ENCODE data around the gene HLCS. TPM values are rescaled to one million over a fixed set of nuclear protein-coding genes. Genes with fewer than 3 reads are reported as not detected.

The HLCS gene
- polyA plus RNA-seq, 1 donor (not counting 4 experiments of a cell fraction or from before 2014, with no cell fraction given): 11.5 TPM

DNA sequence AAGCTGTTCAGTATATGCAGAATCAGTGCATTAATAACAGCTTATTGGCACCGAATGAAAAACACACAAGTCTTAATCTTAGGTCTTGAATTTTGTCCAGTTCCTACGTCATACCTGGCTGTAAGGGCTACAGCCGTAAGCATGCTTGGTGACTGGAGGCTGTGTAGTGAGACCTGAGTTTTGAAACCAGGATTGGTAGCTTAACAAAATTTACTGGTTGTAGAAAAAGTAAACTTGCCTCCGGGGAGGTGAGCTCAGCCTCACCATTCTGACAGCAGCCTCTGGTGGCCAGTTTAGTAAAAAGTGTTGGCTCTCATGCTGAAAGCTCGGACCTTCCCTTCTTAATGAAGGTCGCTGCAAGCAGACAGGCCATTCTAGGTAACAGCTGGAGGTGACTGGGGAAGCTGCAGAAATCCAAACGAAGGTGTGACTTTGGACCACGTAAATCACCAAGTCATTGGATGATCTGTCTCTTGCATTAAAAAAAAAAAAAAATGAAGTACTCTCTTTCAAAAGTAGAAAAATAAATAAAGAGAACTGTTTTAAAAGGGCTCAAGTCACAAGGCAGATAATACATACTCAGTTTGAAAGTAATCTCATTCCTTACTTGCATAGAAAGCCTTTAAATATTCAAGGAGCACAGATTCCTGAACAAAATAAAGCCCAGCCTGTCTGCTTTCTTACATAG, 48.9 kb downstream of the HLCS start:
- FAIRE-seq (peak; percentile 76), DNase-seq (ENCODE audit: low read depth, low spot score) (no peak)
- no peaks in the 10 kb centered on the region for H3K27me3 ChIP-seq (ENCODE audit: control insufficient read depth, extremely low read depth, insufficient read depth, low read length)
- no peak overlapping the region for H3K4me3 ChIP-seq (ENCODE audit: control insufficient read depth in 2 of 3, extremely low read depth in 1 of 3, insufficient read depth in 2 of 3, low read depth in 1 of 3, low read length in 3 of 3)
- TF ChIP-seq, protein P1, sequence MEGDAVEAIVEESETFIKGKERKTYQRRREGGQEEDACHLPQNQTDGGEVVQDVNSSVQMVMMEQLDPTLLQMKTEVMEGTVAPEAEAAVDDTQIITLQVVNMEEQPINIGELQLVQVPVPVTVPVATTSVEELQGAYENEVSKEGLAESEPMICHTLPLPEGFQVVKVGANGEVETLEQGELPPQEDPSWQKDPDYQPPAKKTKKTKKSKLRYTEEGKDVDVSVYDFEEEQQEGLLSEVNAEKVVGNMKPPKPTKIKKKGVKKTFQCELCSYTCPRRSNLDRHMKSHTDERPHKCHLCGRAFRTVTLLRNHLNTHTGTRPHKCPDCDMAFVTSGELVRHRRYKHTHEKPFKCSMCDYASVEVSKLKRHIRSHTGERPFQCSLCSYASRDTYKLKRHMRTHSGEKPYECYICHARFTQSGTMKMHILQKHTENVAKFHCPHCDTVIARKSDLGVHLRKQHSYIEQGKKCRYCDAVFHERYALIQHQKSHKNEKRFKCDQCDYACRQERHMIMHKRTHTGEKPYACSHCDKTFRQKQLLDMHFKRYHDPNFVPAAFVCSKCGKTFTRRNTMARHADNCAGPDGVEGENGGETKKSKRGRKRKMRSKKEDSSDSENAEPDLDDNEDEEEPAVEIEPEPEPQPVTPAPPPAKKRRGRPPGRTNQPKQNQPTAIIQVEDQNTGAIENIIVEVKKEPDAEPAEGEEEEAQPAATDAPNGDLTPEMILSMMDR (optimal IDR thresholded peaks at IDR 0.05 in 1 of 3, IDR thresholded peaks at IDR 0.05 in 1 of 3, conservative IDR thresholded peaks at IDR 0.05 in 1 of 3; ENCODE audit: extremely low read depth in 1 of 3, insufficient read depth in 2 of 3, low read length in 3 of 3): peak; percentile 68 to 86 (median 80)
- TF ChIP-seq EZH2 (IDR thresholded peaks at IDR 0.05; ENCODE audit: low read length): no peak
- peak overlapping the region; percentile 9 for H3K9ac ChIP-seq (ENCODE audit: control insufficient read depth, extremely low read depth, insufficient read depth, low read length)
- no peaks in the 10 kb centered on the region for H4K20me1 ChIP-seq (ENCODE audit: control insufficient read depth, extremely low read depth, insufficient read depth, low read length)
- no peaks in the 10 kb centered on the region for H3K9me3 ChIP-seq (ENCODE audit: control insufficient read depth, low read depth, low read length)
- no peaks in the 10 kb centered on the region for H3K79me2 ChIP-seq (ENCODE audit: control insufficient read depth, insufficient read depth, low read length)
- peaks cover 9% of the 10 kb centered on the region for H3K4me1 ChIP-seq (ENCODE audit: control insufficient read depth, extremely low read depth, insufficient read depth, low read length)
- peak overlapping the region; percentile 52 for H3K4me2 ChIP-seq (ENCODE audit: control insufficient read depth, extremely low read depth, insufficient read depth, low read depth, low read length)
- H3K27ac ChIP-seq (ENCODE audit: control insufficient read depth, insufficient read depth, low read length): no peak overlapping the region
- H2AFZ ChIP-seq (ENCODE audit: control insufficient read depth, low read length): peak overlapping the region; percentile 8
- no peaks in the 10 kb centered on the region for H3K36me3 ChIP-seq (ENCODE audit: control insufficient read depth in 2 of 2, extremely low read depth in 1 of 2, insufficient read depth in 2 of 2, low read length in 2 of 2)
- dilution Hi-C loops (cut with MboI; ENCODE audit: extremely low pct_ligation_motif_present, low sequenced_read_pairs): no loop called here
- no peaks in the 10 kb centered on the region for H3K9me1 ChIP-seq (ENCODE audit: control insufficient read depth, extremely low read depth, insufficient read depth, low read length)

DNA sequence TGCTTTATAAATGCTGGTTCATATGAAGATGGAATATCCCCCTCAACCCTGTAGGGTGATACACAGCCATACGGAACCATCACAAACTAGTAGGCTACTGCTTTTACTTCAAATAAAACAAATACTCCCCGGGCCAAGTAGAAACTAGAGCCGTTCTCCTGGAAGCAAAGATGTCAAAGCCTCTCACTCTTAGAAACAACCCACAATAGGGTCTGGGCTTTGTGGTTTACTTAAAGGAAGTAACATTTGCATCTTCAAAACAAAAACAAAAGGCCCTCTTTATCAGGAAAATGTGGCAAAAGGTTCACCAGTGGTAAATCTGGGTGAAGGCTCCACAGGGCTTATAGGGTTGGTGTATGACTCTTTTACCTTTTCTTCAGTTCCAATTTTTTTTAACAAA, 49.8 kb downstream of the HLCS start:
- H3K9me1 ChIP-seq (ENCODE audit: control insufficient read depth, extremely low read depth, insufficient read depth, low read length): no peaks in the 10 kb centered on the region
- H3K9ac ChIP-seq (ENCODE audit: control insufficient read depth, extremely low read depth, insufficient read depth, low read length): no peak overlapping the region
- no peaks in the 10 kb centered on the region for H4K20me1 ChIP-seq (ENCODE audit: control insufficient read depth, extremely low read depth, insufficient read depth, low read length)
- H3K9me3 ChIP-seq (ENCODE audit: control insufficient read depth, low read depth, low read length): no peaks in the 10 kb centered on the region
- H3K79me2 ChIP-seq (ENCODE audit: control insufficient read depth, insufficient read depth, low read length): no peaks in the 10 kb centered on the region
- FAIRE-seq (no peak), DNase-seq (ENCODE audit: low read depth, low spot score) (no peak)
- no peak overlapping the region for H3K4me3 ChIP-seq (ENCODE audit: control insufficient read depth in 2 of 3, extremely low read depth in 1 of 3, insufficient read depth in 2 of 3, low read depth in 1 of 3, low read length in 3 of 3)
- dilution Hi-C loops (cut with MboI; ENCODE audit: extremely low pct_ligation_motif_present, low sequenced_read_pairs): no loop called here
- no peak overlapping the region for H2AFZ ChIP-seq (ENCODE audit: control insufficient read depth, low read length)
- no peak for TF ChIP-seq EZH2 (IDR thresholded peaks at IDR 0.05; ENCODE audit: low read length)
- TF ChIP-seq, protein P1 (optimal IDR thresholded peaks at IDR 0.05 in 1 of 3, IDR thresholded peaks at IDR 0.05 in 1 of 3, conservative IDR thresholded peaks at IDR 0.05 in 1 of 3; ENCODE audit: extremely low read depth in 1 of 3, insufficient read depth in 2 of 3, low read length in 3 of 3): no peak
- no peak overlapping the region for H3K27ac ChIP-seq (ENCODE audit: control insufficient read depth, insufficient read depth, low read length)
- no peak overlapping the region for H3K4me2 ChIP-seq (ENCODE audit: control insufficient read depth, extremely low read depth, insufficient read depth, low read depth, low read length)
- H3K27me3 ChIP-seq (ENCODE audit: control insufficient read depth, extremely low read depth, insufficient read depth, low read length): no peaks in the 10 kb centered on the region
- no peaks in the 10 kb centered on the region for H3K36me3 ChIP-seq (ENCODE audit: control insufficient read depth in 2 of 2, extremely low read depth in 1 of 2, insufficient read depth in 2 of 2, low read length in 2 of 2)
- H3K4me1 ChIP-seq (ENCODE audit: control insufficient read depth, extremely low read depth, insufficient read depth, low read length): peaks cover 9% of the 10 kb centered on the region
